Tibial nerve (tissue), 4 donors: ENCODE data around the gene H3-3A. TPM values are rescaled to one million over a fixed set of nuclear protein-coding genes. Genes with fewer than 3 reads are reported as not detected.

ENCODE experiments used
- DNase-seq, 2 donors: peaks; one replicate each; pipeline ENCODE4 v3.0.0-alpha.2; 2019; ENCODE audit warnings: low spot score in 2 of 2
- H3K27ac ChIP-seq, 4 donors: fragments of 200-600 bp; sonication (generic) in 3 of 4; one replicate each; pipeline ENCODE4 v1.5.1; 2017 to 2019; ENCODE audit warnings: mild to moderate bottlenecking in 1 of 4
- H3K27me3 ChIP-seq, 2 donors: fragments of 200-600 bp; sonication (generic) in 1 of 2; one replicate each; pipeline versions ENCODE4 v1.5.1 to v1.6.0; 2017 to 2019
- H3K36me3 ChIP-seq, 3 donors: fragments of 200-600 bp; sonication (generic); one replicate each; pipeline ENCODE4 v1.5.1; 2018 to 2019
- H3K4me1 ChIP-seq, 4 donors: fragments of 200-600 bp; sonication (generic) in 3 of 4; one replicate each; pipeline ENCODE4 v1.5.1; 2017 to 2019
- H3K4me3 ChIP-seq, 4 donors: fragments of 200-600 bp; sonication (generic) in 3 of 4; one replicate each; pipeline ENCODE4 v1.5.1; 2017 to 2019; ENCODE audit warnings: mild to moderate bottlenecking in 1 of 4, moderate library complexity in 1 of 4
- H3K9me3 ChIP-seq, 4 donors: fragments of 200-600 bp; sonication (generic) in 3 of 4; one replicate each; pipeline ENCODE4 v1.5.1; 2017 to 2019
- EP300 ChIP-seq, 2 donors: sonication (generic); formaldehyde crosslinking; IDR thresholded peaks; one replicate each; pipeline ENCODE4 v1.6.1; 2017; ENCODE audit warnings: antibody characterized with exemption in 2 of 2, mild to moderate bottlenecking in 1 of 2
- POLR2A ChIP-seq, 2 donors: fragments of 450-650 bp; IDR thresholded peaks; one replicate each; pipeline ENCODE4 v1.6.1; 2017; ENCODE audit warnings: antibody characterized with exemption in 2 of 2, mild to moderate bottlenecking in 2 of 2, moderate library complexity in 2 of 2
- WGBS, 2 donors: methylation state at CpG; one replicate each; pipeline ENCODE4 v1.1.5; 2018; 5-methylcytosine and 5-hydroxymethylcytosine counted together
- total RNA-seq, 4 donors: library from RNA; depleted of rRNA; stranded (reverse); fragments of >200 nt; gene quantifications; one replicate each; pipeline ENCODE4 v1.1.0, GENCODE V29; 2016
- TF ChIP-seq, protein P1 (sequence below), 5 experiments: fragments of 200-600 bp in 3 of 5; fragments of 450-650 bp in 2 of 5; sonication (generic) in 3 of 5; IDR thresholded peaks; one replicate each; pipeline ENCODE4 v1.5.1; 2016 to 2019; ENCODE audit warnings: antibody characterized with exemption in 5 of 5, mild to moderate bottlenecking in 3 of 5, moderate library complexity in 2 of 5

Gene H3-3A
- total RNA-seq, 4 donors from 2014 or later, result 193 to 204 (median 197) TPM

DNA sequence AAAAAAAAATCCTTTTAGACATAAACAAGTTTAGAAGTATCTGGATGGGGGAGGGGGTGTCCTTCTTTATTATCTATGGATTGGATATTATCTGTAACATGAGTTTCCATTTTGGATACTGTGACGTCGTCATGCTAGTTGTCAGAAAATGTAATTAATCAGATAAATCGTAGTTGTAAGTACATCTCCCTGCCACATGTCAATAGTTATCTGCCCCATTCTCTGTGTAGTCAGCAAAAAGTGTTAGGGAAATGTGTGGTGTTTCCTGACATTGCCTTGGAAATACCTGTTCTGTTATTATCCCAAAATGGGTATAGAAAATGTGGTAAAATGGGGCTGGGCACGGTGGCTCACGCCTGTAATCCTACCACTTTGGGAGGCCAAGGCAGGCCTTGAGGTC is 38.8 kb upstream of the H3-3A start:
- DNase-seq, result no peak
- TF ChIP-seq, protein P1, sequence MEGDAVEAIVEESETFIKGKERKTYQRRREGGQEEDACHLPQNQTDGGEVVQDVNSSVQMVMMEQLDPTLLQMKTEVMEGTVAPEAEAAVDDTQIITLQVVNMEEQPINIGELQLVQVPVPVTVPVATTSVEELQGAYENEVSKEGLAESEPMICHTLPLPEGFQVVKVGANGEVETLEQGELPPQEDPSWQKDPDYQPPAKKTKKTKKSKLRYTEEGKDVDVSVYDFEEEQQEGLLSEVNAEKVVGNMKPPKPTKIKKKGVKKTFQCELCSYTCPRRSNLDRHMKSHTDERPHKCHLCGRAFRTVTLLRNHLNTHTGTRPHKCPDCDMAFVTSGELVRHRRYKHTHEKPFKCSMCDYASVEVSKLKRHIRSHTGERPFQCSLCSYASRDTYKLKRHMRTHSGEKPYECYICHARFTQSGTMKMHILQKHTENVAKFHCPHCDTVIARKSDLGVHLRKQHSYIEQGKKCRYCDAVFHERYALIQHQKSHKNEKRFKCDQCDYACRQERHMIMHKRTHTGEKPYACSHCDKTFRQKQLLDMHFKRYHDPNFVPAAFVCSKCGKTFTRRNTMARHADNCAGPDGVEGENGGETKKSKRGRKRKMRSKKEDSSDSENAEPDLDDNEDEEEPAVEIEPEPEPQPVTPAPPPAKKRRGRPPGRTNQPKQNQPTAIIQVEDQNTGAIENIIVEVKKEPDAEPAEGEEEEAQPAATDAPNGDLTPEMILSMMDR (IDR thresholded peaks at IDR 0.05), result no peak
- TF ChIP-seq EP300 (IDR thresholded peaks at IDR 0.05) (no peak), POLR2A (IDR thresholded peaks at IDR 0.05) (no peak)
- Histone ChIP-seq H3K4me1 (peaks cover 0 to 4% (median 0%) of the 10 kb centered on the region in 4 donors), H3K9me3 (no peaks in the 10 kb centered on the region), H3K27me3 (no peaks in the 10 kb centered on the region), H3K36me3 (no peaks in the 10 kb centered on the region), H3K27ac (no peak overlapping the region), H3K4me3 (no peak overlapping the region)
- 87 to 90% methylated on average over 5 of the region's 5 CpGs for WGBS, 2 donors

- TF ChIP-seq EP300 (IDR thresholded peaks at IDR 0.05), result no peak
- TF ChIP-seq, protein P1 (IDR thresholded peaks at IDR 0.05), result no peak
- no peak for TF ChIP-seq POLR2A (IDR thresholded peaks at IDR 0.05)
- Histone ChIP-seq H3K4me1 (peaks cover 0 to 4% (median 0%) of the 10 kb centered on the region in 4 donors), H3K4me3 (no peak overlapping the region), H3K36me3 (no peaks in the 10 kb centered on the region), H3K27me3 (no peaks in the 10 kb centered on the region), H3K9me3 (no peaks in the 10 kb centered on the region), H3K27ac (no peak overlapping the region)
- WGBS, 2 donors, result 75 to 87% methylated on average over 2 of the region's 2 CpGs
- no peak for DNase-seq
These were observed 35.7 kb upstream of the H3-3A start for GRCh38 chr1:226026833-226027232.

- no peak overlapping the region for H3K4me3 ChIP-seq
- 90 to 94% methylated on average over 5 of the region's 5 CpGs for WGBS, 2 donors
These were observed 34.8 kb upstream of the H3-3A start for GRCh38 chr1:226027538-226028217.

GRCh38 chr1:226029093-226029496 is 33.4 kb upstream of the H3-3A start:
- no peaks in the 10 kb centered on the region for H3K27me3 ChIP-seq
- WGBS, 2 donors, result 87 to 88% methylated on average over 7 of the region's 7 CpGs
- TF ChIP-seq EP300 (IDR thresholded peaks at IDR 0.05) (peak in 1 of 2 donors; percentile 63), POLR2A (IDR thresholded peaks at IDR 0.05) (no peak)

More at GRCh38 chr1:226027538-226028217, 34.8 kb upstream of the H3-3A start:
- Histone ChIP-seq H3K36me3 (no peaks in the 10 kb centered on the region), H3K27me3 (no peaks in the 10 kb centered on the region), H3K4me1 (peaks cover 0 to 4% (median 0%) of the 10 kb centered on the region in 4 donors), H3K9me3 (no peaks in the 10 kb centered on the region), H3K27ac (no peak overlapping the region)
- no peak for TF ChIP-seq POLR2A (IDR thresholded peaks at IDR 0.05)
- no peak for TF ChIP-seq EP300 (IDR thresholded peaks at IDR 0.05)
- TF ChIP-seq, protein P1 (IDR thresholded peaks at IDR 0.05), result no peak
- no peak for DNase-seq

GRCh38 chr1:226029568-226030225 is 32.8 kb upstream of the H3-3A start:
- Histone ChIP-seq H3K4me1 (peaks cover 0 to 9% (median 4%) of the 10 kb centered on the region in 4 donors), H3K27ac (peak overlapping the region in 1 of 4 donors; percentile 35), H3K9me3 (no peaks in the 10 kb centered on the region), H3K4me3 (no peak overlapping the region), H3K36me3 (no peaks in the 10 kb centered on the region), H3K27me3 (no peaks in the 10 kb centered on the region)
- TF ChIP-seq POLR2A (IDR thresholded peaks at IDR 0.05), result no peak
- no peak for TF ChIP-seq EP300 (IDR thresholded peaks at IDR 0.05)
- TF ChIP-seq, protein P1 (IDR thresholded peaks at IDR 0.05), result no peak
- 85 to 90% methylated on average over 7 of the region's 7 CpGs for WGBS, 2 donors
- no peak for DNase-seq

More at GRCh38 chr1:226029093-226029496, 33.4 kb upstream of the H3-3A start:
- Histone ChIP-seq H3K27ac (peak overlapping the region in 1 of 4 donors; percentile 35), H3K36me3 (no peaks in the 10 kb centered on the region), H3K4me3 (no peak overlapping the region), H3K9me3 (no peaks in the 10 kb centered on the region), H3K4me1 (peaks cover 0 to 4% (median 2%) of the 10 kb centered on the region in 4 donors)
- peak in 1 of 2 donors; percentile 19 for DNase-seq
